Choroid plexus epithelial cell (primary cell): ENCODE results near the gene FNDC3B.
A peak's percentile ranks its signal among the peaks of the same experiment; 100 is the strongest.

ENCODE experiments used
- DNase-seq: peaks from one replicate; pipeline ENCODE4 v3.0.0-alpha.2; 2010; ENCODE audit warnings: low read depth
- H3K4me3 ChIP-seq: 2 replicates; pipeline ENCODE4 v1.5.1; 2011; ENCODE audit warnings: low read depth, mild to moderate bottlenecking, control low read depth, low read length, moderate library complexity
- CTCF ChIP-seq: conservative IDR thresholded peaks from 2 replicates; pipeline ENCODE4 v1.5.1; 2011; ENCODE audit warnings: low read depth, mild to moderate bottlenecking, control low read depth, inconsistent platforms, low read length, moderate library complexity

The FNDC3B gene

GRCh38 chr3:172101107-172101506, 61.7 kb downstream of the FNDC3B start:
- no peak overlapping the region for H3K4me3 ChIP-seq
- no peak for TF ChIP-seq CTCF
- no peak for DNase-seq

- no peak for DNase-seq
- TF ChIP-seq CTCF, result no peak
- no peak overlapping the region for H3K4me3 ChIP-seq
These were observed 62.9 kb downstream of the FNDC3B start for GRCh38 chr3:172102123-172102882.

DNA sequence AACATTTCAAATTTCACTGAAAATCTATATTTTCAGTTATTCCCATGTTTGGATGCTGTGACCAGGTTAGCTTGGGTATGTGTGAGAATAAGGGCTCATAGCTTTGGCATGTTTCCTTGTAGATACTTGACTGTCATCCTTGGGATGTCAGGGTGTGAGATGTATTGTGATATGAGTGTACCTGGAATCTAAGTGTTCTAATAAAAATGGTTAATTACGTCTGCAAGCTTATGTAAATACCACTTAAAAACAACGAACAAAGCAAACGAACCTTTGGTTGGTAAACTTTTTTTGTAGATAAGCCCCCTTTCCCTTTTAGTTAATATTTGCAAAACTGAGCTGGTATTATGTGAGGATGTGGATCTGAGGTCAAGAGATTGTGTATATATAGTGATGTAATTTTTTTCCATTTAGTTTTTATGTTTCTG, 63.5 kb downstream of the FNDC3B start:
- DNase-seq, result no peak
- no peak overlapping the region for H3K4me3 ChIP-seq
- no peak for TF ChIP-seq CTCF

- TF ChIP-seq CTCF, result no peak
These were observed 64.3 kb downstream of the FNDC3B start for GRCh38 chr3:172103724-172104123.

GRCh38 chr3:172104471-172105072, 65.2 kb downstream of the FNDC3B start:
- TF ChIP-seq CTCF, result no peak
- peak; percentile 63 for DNase-seq
- no peak overlapping the region for H3K4me3 ChIP-seq

More at GRCh38 chr3:172103724-172104123, 64.3 kb downstream of the FNDC3B start:
- DNase-seq, result peak; percentile 86
- no peak overlapping the region for H3K4me3 ChIP-seq

DNA sequence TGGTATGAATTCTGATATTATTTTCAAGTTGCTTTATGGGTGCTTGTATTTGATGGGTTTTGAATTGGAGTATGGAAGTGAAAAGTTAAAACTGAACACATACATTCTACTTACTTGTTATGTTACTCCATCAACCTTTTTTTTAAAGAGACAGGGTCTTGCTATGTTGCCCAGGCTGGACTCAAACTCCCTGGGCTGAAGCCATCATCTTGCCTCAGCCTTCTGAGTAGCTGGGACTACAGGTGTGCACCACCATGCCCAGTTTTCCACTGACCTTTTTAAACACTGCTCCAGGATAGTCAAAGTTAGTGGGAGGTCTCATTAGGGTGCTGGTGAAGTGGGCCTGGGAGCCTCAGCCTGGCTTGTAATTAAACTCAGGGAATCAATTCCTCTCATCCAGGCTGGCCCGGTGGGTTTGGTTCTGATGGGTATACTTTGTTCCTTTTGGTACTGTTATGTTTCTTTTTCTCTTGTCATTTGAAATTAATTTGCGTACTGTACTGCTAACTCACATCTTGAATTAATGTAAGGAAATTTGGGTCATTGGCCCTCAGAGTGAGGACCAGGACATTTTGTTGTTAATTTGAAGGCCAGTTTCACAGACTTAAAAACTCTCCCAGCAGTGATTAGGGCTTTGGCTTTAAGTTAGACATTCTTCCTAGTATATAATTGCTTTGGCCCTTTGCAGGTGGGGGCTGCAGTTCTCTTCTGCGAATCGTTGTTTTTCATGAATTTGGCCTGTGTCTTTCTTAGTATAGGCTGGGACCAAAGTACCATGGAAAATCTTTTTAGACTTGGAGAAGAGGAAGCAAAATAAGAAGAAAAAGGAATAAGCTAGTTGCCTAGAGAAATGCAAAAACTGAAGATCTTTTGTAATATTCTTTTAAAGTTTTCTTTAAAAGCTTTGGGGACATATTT, 66.9 kb downstream of the FNDC3B start:
- TF ChIP-seq CTCF, result no peak
- no peak overlapping the region for H3K4me3 ChIP-seq
- no peak for DNase-seq
